ENCODE data around the gene PYDC1. TPM values are rescaled to one million over a fixed set of nuclear protein-coding genes. Genes with fewer than 3 reads are reported as not detected.

The PYDC1 gene
- total RNA-seq, 1 donor from 2014 or later, result not detected

DNA sequence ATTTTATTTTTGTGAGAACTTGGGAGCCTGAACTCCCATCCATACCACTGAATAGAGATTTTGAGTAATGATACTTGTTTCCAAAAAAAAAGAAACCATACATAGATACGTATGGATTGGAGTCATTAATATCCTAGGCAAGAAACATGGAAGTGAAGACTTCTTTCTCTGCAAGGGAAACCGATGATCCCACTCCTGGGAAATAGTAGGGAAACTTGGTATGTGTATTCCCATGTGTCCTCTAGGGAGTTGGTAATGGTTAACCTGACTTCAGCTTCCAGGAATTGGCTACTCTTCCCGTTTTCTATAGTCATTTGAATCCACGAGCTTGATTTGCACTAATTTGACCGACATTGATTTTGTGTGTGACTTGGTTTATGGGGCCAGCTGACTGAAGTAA, 31.6 kb downstream of the PYDC1 start:
- Mint-ChIP-seq H3K9me3 (no peaks in the 10 kb centered on the region), H3K4me3 (no peak overlapping the region), H3K36me3 (ENCODE audit: low read depth) (peaks cover 93% of the 10 kb centered on the region), H3K27ac (peak overlapping the region; percentile 33), H3K27me3 (no peaks in the 10 kb centered on the region), H3K4me1 (peaks cover 51% of the 10 kb centered on the region)
- ATAC-seq (ENCODE audit: low read depth), result no peak
- ChIA-PET CTCF (no interaction called here), POLR2A (interaction anchor here (0.8 kb wide), 1 partner anchor 13 kb away, joined by 3 read pairs; no protein-coding TSS in a partner anchor)
- no peak for DNase-seq
- TF ChIP-seq CTCF (IDR thresholded peaks at IDR 0.05), result no peak
- intact Hi-C loops (cut with micrococcal nuclease), result no loop called here

DNA sequence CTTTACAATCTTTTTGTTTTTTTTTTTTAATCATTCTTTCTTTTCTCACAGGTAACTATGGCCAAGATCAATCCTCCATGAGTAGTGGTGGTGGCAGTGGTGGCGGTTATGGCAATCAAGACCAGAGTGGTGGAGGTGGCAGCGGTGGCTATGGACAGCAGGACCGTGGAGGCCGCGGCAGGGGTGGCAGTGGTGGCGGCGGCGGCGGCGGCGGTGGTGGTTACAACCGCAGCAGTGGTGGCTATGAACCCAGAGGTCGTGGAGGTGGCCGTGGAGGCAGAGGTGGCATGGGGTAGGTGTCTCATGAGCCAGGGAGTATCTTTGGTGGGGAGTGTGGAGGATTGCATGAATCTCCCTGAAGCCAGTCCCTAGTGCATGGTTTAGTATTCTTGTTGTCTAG, 32.0 kb downstream of the PYDC1 start:
- Mint-ChIP-seq H3K4me3 (no peak overlapping the region), H3K27ac (peak overlapping the region; percentile 46), H3K9me3 (no peaks in the 10 kb centered on the region), H3K27me3 (no peaks in the 10 kb centered on the region), H3K4me1 (peaks cover 47% of the 10 kb centered on the region), H3K36me3 (ENCODE audit: low read depth) (peaks cover 91% of the 10 kb centered on the region)
- CTCF ChIA-PET, result no interaction called here
- ATAC-seq (ENCODE audit: low read depth) (no peak), DNase-seq (no peak)
- POLR2A ChIA-PET, result interaction anchor here (0.6 to 2.9 kb wide), 3 partner anchors 8 to 60 kb away, joined by 3 to 13 read pairs (median 4); no protein-coding TSS in a partner anchor
- intact Hi-C loops (cut with micrococcal nuclease), result no loop called here
- TF ChIP-seq CTCF (IDR thresholded peaks at IDR 0.05), result no peak

GRCh38 chr16:31183432-31184428, 33.2 kb downstream of the PYDC1 start:
- H3K9me3 Mint-ChIP-seq, result no peaks in the 10 kb centered on the region
- ATAC-seq (ENCODE audit: low read depth) (no peak), DNase-seq (no peak)
- TF ChIP-seq CTCF (IDR thresholded peaks at IDR 0.05), result no peak
- H3K27ac Mint-ChIP-seq, result peak overlapping the region; percentile 53
- H3K27me3 Mint-ChIP-seq, result no peaks in the 10 kb centered on the region
- POLR2A ChIA-PET, result interaction anchor here (0.6 to 2.9 kb wide), 7 partner anchors 9 to 259 kb away, joined by 3 to 13 read pairs (median 5); partner anchors contain the start of gene ZNF843
- peaks cover 81% of the 10 kb centered on the region for H3K36me3 Mint-ChIP-seq (ENCODE audit: low read depth)
- intact Hi-C loops (cut with micrococcal nuclease), result no loop called here
- CTCF ChIA-PET, result no interaction called here
- H3K4me3 Mint-ChIP-seq, result peak overlapping the region; percentile 17
- H3K4me1 Mint-ChIP-seq, result peaks cover 51% of the 10 kb centered on the region

DNA sequence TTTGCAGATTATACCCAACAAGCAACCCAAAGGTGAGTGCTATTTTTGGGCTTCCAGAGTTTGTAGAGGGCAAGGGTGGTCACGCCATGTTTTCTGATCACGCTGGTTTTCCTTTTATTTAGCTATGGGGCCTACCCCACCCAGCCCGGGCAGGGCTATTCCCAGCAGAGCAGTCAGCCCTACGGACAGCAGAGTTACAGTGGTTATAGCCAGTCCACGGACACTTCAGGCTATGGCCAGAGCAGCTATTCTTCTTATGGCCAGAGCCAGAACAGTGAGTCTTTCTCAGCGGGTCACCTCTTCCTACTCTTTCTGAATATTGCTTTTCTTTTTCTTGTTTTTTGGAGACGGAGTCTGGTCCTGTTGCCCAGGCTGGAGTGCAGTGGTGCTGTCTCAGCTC, 34.5 kb downstream of the PYDC1 start:
- no peaks in the 10 kb centered on the region for H3K9me3 Mint-ChIP-seq
- intact Hi-C loops (cut with micrococcal nuclease), result no loop called here
- POLR2A ChIA-PET, result interaction anchor here (0.6 to 2.9 kb wide), 5 partner anchors 10 to 823 kb away, joined by 3 to 16 read pairs (median 8); partner anchors contain the start of genes PYCARD and ZNF843
- peak overlapping the region; percentile 96 for H3K4me3 Mint-ChIP-seq
- CTCF ChIA-PET, result no interaction called here
- ATAC-seq (ENCODE audit: low read depth) (no peak), DNase-seq (no peak)
- TF ChIP-seq CTCF (IDR thresholded peaks at IDR 0.05), result no peak
- peaks cover 62% of the 10 kb centered on the region for H3K4me1 Mint-ChIP-seq
- peaks cover 67% of the 10 kb centered on the region for H3K36me3 Mint-ChIP-seq (ENCODE audit: low read depth)
- peak overlapping the region; percentile 64 for H3K27ac Mint-ChIP-seq
- no peaks in the 10 kb centered on the region for H3K27me3 Mint-ChIP-seq
